ENCODE results near the gene MTMR4. TPM values are rescaled to one million over a fixed set of nuclear protein-coding genes. Genes with fewer than 3 reads are reported as not detected.
A peak's percentile ranks its signal among the peaks of the same experiment; 100 is the strongest.

MTMR4 gene
- polyA plus RNA-seq, 3 donors, result 7.2 to 20.7 (median 8.4) TPM

DNA sequence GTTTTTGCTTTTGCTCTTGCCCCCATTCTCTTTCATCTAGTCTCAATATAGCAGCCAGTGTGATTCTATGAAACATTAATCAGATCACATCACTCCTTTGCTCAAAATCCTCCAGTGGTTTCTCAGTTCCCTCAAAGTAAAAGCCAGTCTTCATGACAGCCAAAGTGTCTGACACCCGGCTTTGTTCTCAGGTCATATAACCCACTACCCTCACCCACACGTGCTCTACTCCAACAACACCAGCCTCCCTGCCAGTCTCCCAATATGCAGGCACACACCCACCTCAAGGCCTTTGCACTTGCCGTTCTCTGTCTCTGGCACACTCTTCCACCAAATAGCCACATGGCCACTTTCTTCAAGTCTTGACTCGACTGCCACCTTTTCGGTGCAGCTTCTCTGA, 4.4 kb downstream of the MTMR4 start:
- Histone ChIP-seq H3K4me2 (replicated peaks; ENCODE audit: extremely low read depth, low read length, poor library complexity, severe bottlenecking) (no peak overlapping the region), H3K9me3 (replicated peaks in 1 of 2; ENCODE audit: control insufficient read depth in 1 of 2, insufficient read depth in 1 of 2, low read length in 2 of 2) (no peaks in the 10 kb centered on the region), H3K9ac (ENCODE audit: insufficient read depth, low read length, poor library complexity, severe bottlenecking) (no peak overlapping the region), H4K20me1 (ENCODE audit: insufficient read depth, low read length) (peaks cover 17% of the 10 kb centered on the region), H3K4me1 (ENCODE audit: control insufficient read depth in 1 of 2, insufficient read depth in 2 of 2, low read length in 2 of 2) (peaks cover 39 to 47% of the 10 kb centered on the region in 2 donors), H3K27me3 (ENCODE audit: control insufficient read depth in 2 of 2, insufficient read depth in 2 of 2, low read length in 2 of 2) (no peaks in the 10 kb centered on the region), H3K79me2 (ENCODE audit: insufficient read depth, low read length) (peaks cover 15% of the 10 kb centered on the region), H3K4me3 (replicated peaks in 1 of 3; ENCODE audit: low read depth in 2 of 3, low read length in 3 of 3) (no peak overlapping the region), H2AFZ (ENCODE audit: insufficient read depth, low read depth, low read length, poor library complexity, severe bottlenecking) (no peak overlapping the region), H3K27ac (ENCODE audit: low read depth in 1 of 2, low read length in 2 of 2) (no peak overlapping the region), H3K36me3 (replicated peaks in 1 of 2; ENCODE audit: control insufficient read depth in 1 of 2, insufficient read depth in 2 of 2, low read length in 2 of 2) (peaks cover 59 to 71% of the 10 kb centered on the region in 2 donors)
- TF ChIP-seq CTCF (IDR thresholded peaks at IDR 0.05), result no peak
- Mint-ChIP-seq H3K27ac (no peak overlapping the region), H3K4me3 (no peak overlapping the region), H3K27me3 (ENCODE audit: low read depth in 3 of 3) (peaks cover 0 to 2% (median 0%) of the 10 kb centered on the region in 3 donors), H3K4me1 (peaks cover 42% of the 10 kb centered on the region), H3K36me3 (peaks cover 65 to 72% of the 10 kb centered on the region in 2 donors), H3K9me3 (peaks cover 0 to 2% (median 0%) of the 10 kb centered on the region in 7 donors)
- WGBS (ENCODE audit: insufficient coverage), result 95% methylated on average over 5 of the region's 5 CpGs
- DNase-seq, result no peak
- intact Hi-C loops (cut with micrococcal nuclease), result loop anchor here in 1 of 2 donors (10.0 kb wide), 1 partner anchor 175 kb away; no protein-coding TSS in a partner anchor

DNA sequence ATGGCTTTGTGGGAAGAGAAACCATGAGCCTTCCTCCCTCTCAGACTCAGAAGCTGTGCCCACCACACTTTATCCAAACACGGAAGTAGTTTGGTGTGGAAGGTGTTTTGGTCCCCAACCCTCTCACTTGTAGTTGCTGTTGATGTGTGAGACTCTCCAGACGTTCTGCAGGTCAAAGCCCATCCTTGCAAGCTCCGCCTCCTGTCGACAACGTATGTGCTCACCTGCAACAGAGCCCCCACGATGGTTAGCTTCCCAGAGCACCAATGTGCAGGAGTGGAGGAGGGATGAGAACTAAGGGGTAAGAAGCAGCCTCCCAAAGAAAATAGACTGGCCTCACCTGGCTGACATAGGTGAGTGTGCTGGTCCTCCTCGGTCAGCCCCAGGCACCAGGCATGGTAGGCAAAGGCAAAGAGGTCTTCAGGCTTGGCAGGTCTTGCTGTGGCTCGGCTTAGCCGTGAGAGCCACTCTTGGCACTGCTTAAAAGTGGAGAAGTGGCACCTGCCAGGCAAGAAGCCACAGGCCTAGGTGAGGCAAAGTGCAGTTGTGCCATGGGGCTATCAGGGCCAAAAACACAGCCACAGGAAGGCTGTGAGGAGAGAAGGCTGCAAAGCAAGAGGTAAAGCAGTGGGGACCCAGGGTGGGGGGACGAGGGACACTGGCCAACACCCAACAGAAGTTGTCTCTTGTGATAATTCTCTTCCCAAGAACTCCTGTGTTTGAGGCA, 5.9 kb downstream of the MTMR4 start:
- peaks cover 43 to 47% of the 10 kb centered on the region in 2 donors for H3K4me1 ChIP-seq (ENCODE audit: control insufficient read depth in 1 of 2, insufficient read depth in 2 of 2, low read length in 2 of 2)
- no peaks in the 10 kb centered on the region for H3K27me3 Mint-ChIP-seq (ENCODE audit: low read depth in 3 of 3)
- no peak overlapping the region for H3K4me2 ChIP-seq (replicated peaks; ENCODE audit: extremely low read depth, low read length, poor library complexity, severe bottlenecking)
- TF ChIP-seq CTCF (IDR thresholded peaks at IDR 0.05), result no peak
- H3K27ac ChIP-seq (ENCODE audit: low read depth in 1 of 2, low read length in 2 of 2), result peak overlapping the region in 1 of 2 donors; percentile 71
- 96% methylated on average over 9 of the region's 10 CpGs for WGBS (ENCODE audit: insufficient coverage)
- H3K36me3 ChIP-seq (replicated peaks in 1 of 2; ENCODE audit: control insufficient read depth in 1 of 2, insufficient read depth in 2 of 2, low read length in 2 of 2), result peaks cover 65 to 85% of the 10 kb centered on the region in 2 donors
- peaks cover 48% of the 10 kb centered on the region for H3K4me1 Mint-ChIP-seq
- H3K9me3 ChIP-seq (replicated peaks in 1 of 2; ENCODE audit: control insufficient read depth in 1 of 2, insufficient read depth in 1 of 2, low read length in 2 of 2), result no peaks in the 10 kb centered on the region
- H3K9ac ChIP-seq (ENCODE audit: insufficient read depth, low read length, poor library complexity, severe bottlenecking), result no peak overlapping the region
- no peak for DNase-seq
- H3K79me2 ChIP-seq (ENCODE audit: insufficient read depth, low read length), result peaks cover 8% of the 10 kb centered on the region
- H3K27me3 ChIP-seq (ENCODE audit: control insufficient read depth in 2 of 2, insufficient read depth in 2 of 2, low read length in 2 of 2), result no peaks in the 10 kb centered on the region
- peak overlapping the region in 3 of 7 donors; percentile 11 to 89 (median 62) for H3K27ac Mint-ChIP-seq
- peaks cover 16% of the 10 kb centered on the region for H4K20me1 ChIP-seq (ENCODE audit: insufficient read depth, low read length)
- H3K9me3 Mint-ChIP-seq, result peaks cover 0 to 2% (median 0%) of the 10 kb centered on the region in 7 donors
- intact Hi-C loops (cut with micrococcal nuclease), result no loop called here
- H3K4me3 ChIP-seq (replicated peaks in 1 of 3; ENCODE audit: low read depth in 2 of 3, low read length in 3 of 3), result no peak overlapping the region
- H3K36me3 Mint-ChIP-seq, result peaks cover 78 to 86% of the 10 kb centered on the region in 2 donors
- no peak overlapping the region for H3K4me3 Mint-ChIP-seq
- H2AFZ ChIP-seq (ENCODE audit: insufficient read depth, low read depth, low read length, poor library complexity, severe bottlenecking), result no peak overlapping the region

All from CD14-positive monocyte (primary cell).